Effector memory CD4-positive, alpha-beta T cell (primary cell): Measurements from ENCODE around the gene LRRC4C.

ENCODE experiments used
- DNase-seq, 3 donors: peaks; one replicate each; pipeline ENCODE4 v3.0.0-alpha.2; 2020
- H3K27ac ChIP-seq: 2 replicates; pipeline ENCODE4 v1.7.0; 2013; ENCODE audit warnings: mild to moderate bottlenecking, low read length, moderate library complexity; ENCODE audit not compliant: insufficient read depth, poor library complexity, severe bottlenecking
- H3K27me3 ChIP-seq: replicated peaks from 2 replicates; pipeline ENCODE4 v1.7.0; 2013; ENCODE audit warnings: mild to moderate bottlenecking, low read length; ENCODE audit not compliant: insufficient read depth, control insufficient read depth, poor library complexity, severe bottlenecking
- H3K36me3 ChIP-seq: 2 replicates; pipeline ENCODE4 v1.7.0; 2013; ENCODE audit warnings: mild to moderate bottlenecking, low read length, moderate library complexity; ENCODE audit not compliant: control insufficient read depth, insufficient read depth
- H3K4me1 ChIP-seq: 2 replicates; pipeline ENCODE4 v1.7.0; 2013; ENCODE audit warnings: low read length, mild to moderate bottlenecking; ENCODE audit not compliant: control insufficient read depth, insufficient read depth, poor library complexity, severe bottlenecking
- H3K4me3 ChIP-seq: 2 replicates; pipeline ENCODE4 v1.7.0; 2013; ENCODE audit warnings: low read length, low read depth, mild to moderate bottlenecking; ENCODE audit not compliant: insufficient read depth, poor library complexity, severe bottlenecking
- H3K9me3 ChIP-seq: 2 replicates; pipeline ENCODE4 v1.7.0; 2013; ENCODE audit warnings: mild to moderate bottlenecking, low read length, moderate library complexity; ENCODE audit not compliant: control insufficient read depth

LRRC4C gene

DNA sequence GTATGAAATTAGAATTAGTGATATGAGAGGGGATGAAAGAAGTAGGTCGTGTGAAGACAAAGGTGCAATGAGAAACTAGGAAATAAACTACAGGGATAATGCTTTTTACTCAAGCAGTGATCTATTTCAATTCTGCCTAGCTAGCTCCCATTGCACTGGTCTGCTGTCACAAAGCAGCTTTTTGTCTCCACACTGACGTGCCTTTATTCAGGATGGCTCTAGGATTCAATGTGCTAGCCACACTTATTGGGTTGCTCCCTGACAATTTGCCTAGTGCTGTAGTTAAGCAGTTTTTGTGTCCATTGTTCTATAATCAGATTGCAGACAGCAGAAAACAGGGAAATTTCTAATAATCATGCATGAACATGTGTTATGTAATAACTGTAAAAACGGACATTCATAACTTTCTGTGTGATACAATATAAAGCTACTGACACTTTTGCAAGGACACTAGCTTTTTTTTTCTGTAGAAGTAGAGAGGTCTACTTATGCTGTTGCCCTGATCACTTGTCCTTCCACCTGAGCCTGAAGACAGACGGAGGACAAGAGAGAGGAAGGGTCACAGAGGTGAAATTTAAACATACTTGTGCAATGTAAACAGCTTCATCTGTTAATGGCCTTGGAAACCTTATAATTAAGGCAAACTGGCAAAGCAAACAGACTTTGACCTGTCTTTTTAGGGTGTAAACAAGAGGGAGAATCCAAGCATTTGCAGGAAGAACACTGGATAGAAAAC lies 269.6 kb downstream of the LRRC4C start:
- Histone ChIP-seq H3K4me3 (no peak overlapping the region), H3K4me1 (no peaks in the 10 kb centered on the region), H3K36me3 (no peaks in the 10 kb centered on the region), H3K27me3 (no peaks in the 10 kb centered on the region), H3K9me3 (no peaks in the 10 kb centered on the region), H3K27ac (no peak overlapping the region)
- no peak for DNase-seq

GRCh38 chr11:41177791-41178190 lies 281.7 kb downstream of the LRRC4C start:
- H3K36me3 ChIP-seq = no peaks in the 10 kb centered on the region
- no peak overlapping the region for H3K4me3 ChIP-seq
- no peaks in the 10 kb centered on the region for H3K27me3 ChIP-seq
- H3K27ac ChIP-seq = no peak overlapping the region
- H3K9me3 ChIP-seq = peaks cover 4% of the 10 kb centered on the region
- DNase-seq = no peak
- H3K4me1 ChIP-seq = no peaks in the 10 kb centered on the region

- Histone ChIP-seq H3K27me3 (no peaks in the 10 kb centered on the region), H3K9me3 (peaks cover 4% of the 10 kb centered on the region), H3K27ac (no peak overlapping the region), H3K4me3 (no peak overlapping the region), H3K4me1 (no peaks in the 10 kb centered on the region), H3K36me3 (no peaks in the 10 kb centered on the region)
- no peak for DNase-seq
Observed at GRCh38 chr11:41175304-41175972, 284.0 kb downstream of the LRRC4C start.

DNA sequence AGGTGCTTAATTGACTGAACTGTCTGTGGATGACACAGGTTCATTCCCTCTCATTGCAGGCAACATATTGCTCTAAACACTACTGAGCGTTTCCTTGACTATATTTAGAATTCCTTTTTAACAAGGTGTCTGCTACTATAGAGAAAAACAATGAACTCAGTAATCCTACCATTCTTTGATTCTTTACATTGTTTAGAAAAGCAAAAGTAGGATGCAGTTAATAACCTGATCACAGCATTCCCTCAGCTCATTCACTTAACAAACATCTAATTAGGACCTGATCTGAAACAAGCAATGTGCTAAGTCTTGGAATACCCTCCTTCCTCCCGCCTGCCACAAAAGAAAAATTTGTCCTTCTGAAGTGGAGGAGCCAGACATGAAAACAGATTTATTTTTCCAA lies 313.1 kb downstream of the LRRC4C start:
- no peak for DNase-seq
- H3K27ac ChIP-seq = no peak overlapping the region
- no peaks in the 10 kb centered on the region for H3K27me3 ChIP-seq
- H3K4me1 ChIP-seq = no peaks in the 10 kb centered on the region
- H3K4me3 ChIP-seq = no peak overlapping the region
- H3K9me3 ChIP-seq = no peaks in the 10 kb centered on the region
- H3K36me3 ChIP-seq = no peaks in the 10 kb centered on the region

GRCh38 chr11:41145420-41145819 lies 314.0 kb downstream of the LRRC4C start:
- Histone ChIP-seq H3K4me1 (no peaks in the 10 kb centered on the region), H3K4me3 (no peak overlapping the region), H3K36me3 (no peaks in the 10 kb centered on the region), H3K9me3 (no peaks in the 10 kb centered on the region), H3K27me3 (no peaks in the 10 kb centered on the region), H3K27ac (no peak overlapping the region)
- DNase-seq = no peak

DNA sequence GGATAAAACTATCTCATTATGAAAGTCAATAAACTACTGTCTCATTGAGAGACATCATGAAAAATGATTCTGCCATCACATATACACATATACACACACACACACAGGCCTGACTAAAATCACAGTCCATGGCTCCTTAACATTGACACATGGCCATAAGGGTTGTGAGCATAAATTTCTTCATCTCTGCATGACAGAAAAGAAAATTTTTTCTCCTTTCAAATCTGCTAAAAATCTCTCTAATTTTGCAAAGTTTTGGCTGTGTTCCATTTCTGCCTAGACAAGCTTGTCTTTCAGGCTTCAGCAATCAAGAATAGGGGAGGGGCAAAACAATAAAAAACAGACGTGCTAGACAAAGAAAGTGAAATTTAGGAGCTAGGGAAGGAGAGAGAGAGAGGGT lies 324.5 kb downstream of the LRRC4C start:
- no peak overlapping the region for H3K4me3 ChIP-seq
- no peaks in the 10 kb centered on the region for H3K27me3 ChIP-seq
- peaks cover 5% of the 10 kb centered on the region for H3K9me3 ChIP-seq
- H3K36me3 ChIP-seq = no peaks in the 10 kb centered on the region
- H3K27ac ChIP-seq = no peak overlapping the region
- DNase-seq = no peak
- H3K4me1 ChIP-seq = no peaks in the 10 kb centered on the region

DNA sequence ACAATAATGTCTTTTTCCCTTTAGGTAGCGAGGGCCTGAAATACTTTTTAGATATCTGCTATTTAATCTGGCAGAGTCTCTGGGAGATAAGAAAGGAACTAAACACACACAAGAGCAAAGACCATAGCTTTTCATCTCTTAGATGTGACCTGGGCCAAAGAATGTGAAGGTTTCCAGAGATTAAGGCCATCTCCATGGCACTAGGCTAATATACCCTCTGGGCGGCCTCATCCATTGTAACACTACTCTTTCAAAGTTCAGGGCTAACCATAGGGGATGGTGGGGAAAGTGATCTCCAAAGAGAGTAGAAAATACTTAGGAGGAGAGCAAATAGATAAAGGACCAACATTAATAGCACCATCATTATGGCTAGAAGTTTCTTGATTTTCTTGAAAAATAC lies 326.4 kb downstream of the LRRC4C start:
- no peak overlapping the region for H3K4me3 ChIP-seq
- no peak for DNase-seq
- H3K36me3 ChIP-seq = no peaks in the 10 kb centered on the region
- no peak overlapping the region for H3K27ac ChIP-seq
- H3K27me3 ChIP-seq = no peaks in the 10 kb centered on the region
- no peaks in the 10 kb centered on the region for H3K4me1 ChIP-seq
- no peaks in the 10 kb centered on the region for H3K9me3 ChIP-seq

GRCh38 chr11:41121600-41121999 lies 337.9 kb downstream of the LRRC4C start:
- Histone ChIP-seq H3K36me3 (no peaks in the 10 kb centered on the region), H3K4me3 (no peak overlapping the region), H3K9me3 (no peaks in the 10 kb centered on the region), H3K27ac (no peak overlapping the region), H3K4me1 (no peaks in the 10 kb centered on the region), H3K27me3 (no peaks in the 10 kb centered on the region)
- no peak for DNase-seq

- H3K27me3 ChIP-seq = no peaks in the 10 kb centered on the region
- no peak overlapping the region for H3K4me3 ChIP-seq
- no peaks in the 10 kb centered on the region for H3K4me1 ChIP-seq
- H3K9me3 ChIP-seq = no peaks in the 10 kb centered on the region
- H3K27ac ChIP-seq = no peak overlapping the region
- no peak for DNase-seq
- H3K36me3 ChIP-seq = no peaks in the 10 kb centered on the region
Observed at GRCh38 chr11:41119484-41119883, 340.0 kb downstream of the LRRC4C start.

GRCh38 chr11:41118521-41118920 lies 340.9 kb downstream of the LRRC4C start:
- no peak for DNase-seq
- Histone ChIP-seq H3K4me3 (no peak overlapping the region), H3K27ac (no peak overlapping the region), H3K36me3 (no peaks in the 10 kb centered on the region), H3K27me3 (no peaks in the 10 kb centered on the region), H3K9me3 (no peaks in the 10 kb centered on the region), H3K4me1 (no peaks in the 10 kb centered on the region)
